HEK293 (cell line): ENCODE results near the gene SF3A1.

Experiments used
- ZNF138 ChIP-seq: fragments of 450-650 bp; formaldehyde crosslinking; IDR thresholded peaks from 2 replicates; pipeline ENCODE4 v1.5.1; 2016; ENCODE audit warnings: missing biosample characterization, missing genetic modification characterization, borderline replicate concordance
- ZNF335 ChIP-seq: fragments of 450-650 bp; formaldehyde crosslinking; conservative IDR thresholded peaks from 2 replicates; pipeline ENCODE4 v1.5.1; 2016; ENCODE audit warnings: missing biosample characterization, missing genetic modification characterization
- ZNF350 ChIP-seq: fragments of 450-650 bp; formaldehyde crosslinking; IDR thresholded peaks from 2 replicates; pipeline ENCODE4 v1.5.0; 2017; ENCODE audit warnings: missing biosample characterization, mild to moderate bottlenecking, missing genetic modification characterization

GRCh38 chr22:30361916-30362650 is 5.4 kb upstream of the SF3A1 start:
- TF ChIP-seq ZNF138 (tag by site-specific recombination) (no peak), ZNF335 (tag by site-specific recombination) (no peak), ZNF350 (tag by site-specific recombination) (no peak)
